HG02981 (cell line): Measurements from ENCODE around the gene WDR70.
"Not testable (repeated sequence)": the region's sequence is repeated elsewhere in the genome, so short reads cannot be mapped to it uniquely, and the experiment has no call there.

Source experiments
- ATAC-seq: cut with Tn5 transposase; IDR thresholded peaks from one replicate; pipeline ENCODE4 v1.9.1; 2021; ENCODE audit warnings: mild to moderate bottlenecking, moderate library complexity; ENCODE audit not compliant: unreplicated experiment

WDR70 gene

DNA sequence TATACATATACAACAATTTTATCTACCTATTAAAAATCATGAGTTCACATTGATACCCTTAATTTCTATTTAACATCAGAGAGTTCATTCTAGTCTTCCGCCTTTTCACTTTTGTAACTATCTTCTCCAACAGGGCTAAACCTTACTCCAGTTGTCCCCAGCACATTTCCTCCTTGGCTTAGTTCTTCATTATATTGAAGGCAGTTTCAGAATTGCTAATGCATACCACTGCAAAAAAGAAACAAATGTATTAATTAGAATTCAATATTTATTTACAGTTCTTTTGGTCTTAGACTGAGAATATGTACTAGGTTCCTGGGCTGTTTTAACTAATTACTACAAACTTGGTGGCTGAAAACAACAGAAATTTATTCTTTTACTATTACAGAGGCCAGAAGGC, 132.5 kb downstream of the WDR70 start:
- ATAC-seq: no peak

DNA sequence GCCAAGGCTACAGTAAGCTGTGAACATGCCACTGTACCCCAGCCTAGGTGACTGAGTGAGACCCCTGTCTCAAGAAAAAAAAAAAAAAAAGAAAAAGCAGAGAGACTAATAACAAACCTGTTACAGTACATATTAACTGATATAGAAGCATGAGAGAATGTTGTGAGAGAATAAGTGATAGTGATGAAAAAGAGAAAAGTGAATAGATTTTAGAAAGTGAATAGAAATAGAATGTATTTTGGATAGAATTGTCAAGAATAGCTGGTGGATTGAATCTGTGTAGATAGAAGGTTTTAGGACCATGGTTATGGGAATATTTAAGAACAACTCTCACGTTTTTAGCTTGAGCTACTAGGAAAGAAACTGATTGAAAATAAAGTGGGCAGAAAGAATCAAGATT, 135.8 kb downstream of the WDR70 start:
- no peak for ATAC-seq

DNA sequence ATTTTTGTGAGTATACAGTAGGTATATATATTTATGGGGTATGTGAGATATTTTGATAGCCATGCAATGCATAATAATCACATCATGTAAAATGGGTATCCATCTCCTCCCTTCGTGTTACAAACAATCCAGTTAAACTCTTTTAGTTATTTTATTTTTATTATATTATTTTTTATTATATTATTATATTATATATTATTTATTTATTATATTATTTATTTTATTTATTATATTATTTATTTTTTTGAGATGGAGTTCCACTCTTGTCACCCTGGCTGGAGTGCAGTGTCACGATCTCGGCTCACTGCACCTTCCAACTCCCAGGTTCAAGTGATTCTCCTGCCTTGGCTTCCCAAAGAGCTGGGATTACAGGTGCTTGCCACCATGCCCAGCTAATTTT, 138.6 kb downstream of the WDR70 start:
- ATAC-seq: no peak

GRCh38 chr5:37518356-37518755, 139.2 kb downstream of the WDR70 start:
- ATAC-seq: not testable (repeated sequence)

DNA sequence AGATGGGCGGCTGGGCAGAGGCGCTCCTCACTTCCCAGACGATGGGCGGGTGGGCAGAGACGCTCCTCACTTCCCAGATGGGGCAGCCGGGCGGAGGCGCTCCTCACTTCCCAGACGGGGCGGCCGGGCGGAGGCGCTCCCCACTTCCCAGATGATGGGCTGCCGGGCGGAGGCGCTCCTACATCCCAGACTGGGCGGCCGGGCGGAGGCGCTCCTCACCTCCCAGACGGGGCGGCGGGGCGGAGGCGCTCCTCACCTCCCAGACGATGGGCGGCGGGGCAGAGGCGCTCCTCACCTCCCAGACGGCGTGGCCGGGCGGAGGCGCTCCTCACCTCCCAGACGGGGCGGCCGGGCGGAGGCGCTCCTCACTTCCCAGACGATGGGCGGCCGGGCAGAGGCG, 140.2 kb downstream of the WDR70 start:
- no peak for ATAC-seq

DNA sequence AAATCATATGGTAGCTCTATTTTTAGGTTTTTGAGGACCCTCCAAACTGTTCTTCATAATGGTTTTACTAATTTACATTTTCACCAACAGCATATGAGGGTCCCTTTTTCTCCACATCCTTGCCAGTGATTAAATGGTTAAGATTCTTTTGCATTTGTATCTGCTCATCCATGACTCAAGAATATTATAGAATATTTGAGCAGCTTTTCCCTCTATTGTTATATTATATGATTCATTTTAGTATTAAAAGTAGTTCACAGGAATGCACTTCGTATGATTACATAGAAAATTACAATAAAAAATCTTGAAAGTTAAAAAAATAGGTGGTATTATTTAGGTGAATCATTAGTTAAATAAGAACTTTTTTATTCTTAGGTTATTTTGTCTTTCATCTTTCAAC, 140.7 kb downstream of the WDR70 start:
- no peak for ATAC-seq

- no peak for ATAC-seq
Measured at GRCh38 chr5:37520811-37521210, 141.7 kb downstream of the WDR70 start.

GRCh38 chr5:37532976-37533740, 154.0 kb downstream of the WDR70 start:
- ATAC-seq: no peak

DNA sequence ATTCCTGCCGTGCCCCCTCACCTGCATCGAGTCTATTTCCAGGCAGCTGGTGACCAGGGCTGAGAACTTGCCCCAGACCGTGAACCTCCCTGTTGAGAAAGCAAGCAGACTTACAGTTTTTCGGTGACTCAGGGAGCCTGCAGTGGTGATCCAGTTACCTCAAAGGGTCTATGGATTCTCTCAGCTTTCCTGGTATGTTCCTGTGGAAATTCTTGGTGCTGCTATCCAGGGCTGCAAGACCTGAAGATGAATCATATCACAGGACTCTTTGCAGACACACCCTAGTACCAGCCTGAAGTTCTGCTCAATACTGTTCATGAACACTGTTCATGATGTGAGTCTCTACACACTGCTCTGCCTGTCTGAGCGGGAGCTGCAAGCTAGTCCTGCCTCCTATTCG, 154.7 kb downstream of the WDR70 start:
- ATAC-seq: no peak

- no peak for ATAC-seq
Measured at GRCh38 chr5:37539459-37539858, 160.3 kb downstream of the WDR70 start.

DNA sequence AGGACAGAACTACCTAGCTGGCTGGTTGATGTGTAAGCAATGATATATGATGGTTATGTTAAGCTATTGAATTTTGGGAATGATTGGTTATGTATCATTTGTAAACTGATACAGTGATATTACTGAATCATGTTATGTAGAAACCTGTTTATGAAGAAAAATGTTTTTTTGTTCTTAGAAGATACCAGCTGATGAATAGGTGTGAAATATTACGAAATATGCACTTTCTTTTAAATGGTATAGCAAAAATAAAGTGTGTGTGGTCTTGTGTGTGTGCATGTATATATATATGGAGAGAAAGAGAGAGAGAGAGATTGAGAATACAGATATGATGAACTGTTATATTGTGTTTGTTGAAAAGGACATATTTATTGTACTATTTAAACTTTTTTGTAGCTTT, 164.1 kb downstream of the WDR70 start:
- no peak for ATAC-seq

- no peak for ATAC-seq
Measured at GRCh38 chr5:37549411-37549810, 170.3 kb downstream of the WDR70 start.

GRCh38 chr5:37552161-37552560, 173.0 kb downstream of the WDR70 start:
- no peak for ATAC-seq

GRCh38 chr5:37552770-37553719, 173.9 kb downstream of the WDR70 start:
- ATAC-seq: no peak

GRCh38 chr5:37553720-37554404, 174.7 kb downstream of the WDR70 start:
- ATAC-seq: no peak

DNA sequence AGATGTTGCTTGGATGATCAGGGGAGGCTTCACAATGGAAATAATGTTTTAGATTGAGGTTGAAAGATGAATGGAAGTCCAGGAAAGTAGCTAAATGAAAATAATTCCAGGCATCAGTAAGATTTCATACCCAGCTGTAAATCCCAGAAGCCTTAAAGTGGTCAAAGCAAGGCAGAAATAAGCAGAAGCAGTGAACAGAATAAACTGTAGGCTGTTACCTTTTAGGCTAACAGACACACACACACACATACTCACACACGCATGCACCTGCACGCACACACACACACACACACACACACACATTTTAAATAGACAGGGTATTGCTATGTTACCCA, 175.3 kb downstream of the WDR70 start:
- ATAC-seq: no peak

DNA sequence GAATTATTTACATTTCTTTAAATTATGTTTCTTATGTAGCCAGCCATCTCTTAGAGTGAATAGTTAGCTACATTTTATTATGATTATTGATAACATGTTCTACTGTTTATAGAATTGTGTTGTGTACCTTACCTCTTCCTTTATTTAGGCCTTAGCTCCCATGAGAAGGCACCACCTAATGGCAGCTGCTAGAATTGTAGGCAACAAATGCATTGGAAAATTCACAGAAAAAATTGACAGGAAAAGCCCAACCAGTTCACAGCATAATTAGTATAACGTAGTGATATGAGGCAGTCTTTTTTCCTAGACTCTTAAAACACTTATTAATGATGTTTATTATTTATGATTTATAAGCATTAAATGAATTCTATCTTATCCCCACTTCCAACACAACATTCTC, 175.8 kb downstream of the WDR70 start:
- no peak for ATAC-seq

GRCh38 chr5:37557734-37558293, 178.7 kb downstream of the WDR70 start:
- no peak for ATAC-seq

GRCh38 chr5:37565062-37565670, 186.0 kb downstream of the WDR70 start:
- ATAC-seq: no peak

DNA sequence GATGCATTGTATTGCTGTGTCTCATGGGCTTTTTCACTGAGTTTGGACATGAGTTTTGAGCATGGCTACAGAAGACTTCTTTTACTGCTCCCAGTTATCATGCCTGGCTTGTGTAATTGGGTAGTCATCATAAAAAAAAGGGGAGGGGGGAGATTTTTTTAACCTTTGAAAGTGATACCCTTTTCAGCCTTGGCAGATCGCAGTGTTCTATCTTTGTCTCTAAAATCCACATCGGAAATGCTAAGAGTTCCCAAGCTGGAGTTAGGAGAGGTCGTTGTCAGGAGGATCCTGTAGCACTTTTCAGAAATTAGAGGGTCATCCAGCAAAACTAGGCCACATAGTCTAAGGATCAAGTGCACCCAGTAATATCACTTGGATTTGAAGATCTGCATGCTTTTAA, 188.4 kb downstream of the WDR70 start:
- ATAC-seq: no peak
